Measurements from ENCODE around the gene RNF151.

DNA sequence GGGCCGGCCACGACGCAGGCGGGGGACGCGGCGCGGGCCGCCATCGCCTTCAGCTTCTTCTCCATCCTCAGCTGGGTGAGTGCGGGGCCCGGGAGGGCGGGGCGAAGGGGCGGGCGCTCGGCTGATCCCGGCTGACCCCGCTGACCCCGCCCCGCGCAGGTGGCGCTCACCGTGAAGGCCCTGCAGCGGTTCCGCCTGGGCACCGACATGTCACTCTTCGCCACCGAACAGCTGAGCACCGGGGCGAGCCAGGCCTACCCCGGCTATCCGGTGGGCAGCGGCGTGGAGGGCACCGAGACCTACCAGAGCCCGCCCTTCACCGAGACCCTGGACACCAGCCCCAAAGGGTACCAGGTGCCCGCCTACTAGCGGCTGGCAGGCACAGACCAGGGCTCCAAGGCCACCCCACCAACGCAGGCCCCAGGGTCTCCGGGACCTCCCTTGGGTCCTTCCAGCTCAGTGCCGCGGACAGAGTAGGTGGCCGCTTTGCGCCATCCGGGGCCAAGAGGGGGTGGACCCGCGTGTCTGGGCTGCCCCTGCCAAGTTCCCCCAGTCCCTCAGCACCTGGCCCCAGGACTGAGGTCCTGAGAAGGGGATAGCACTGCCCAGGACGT is 26.2 kb downstream of the RNF151 start:
- no peak for TF ChIP-seq MYC (IDR thresholded peaks at IDR 0.05; ENCODE audit: low read depth, low read length)
- no peak for TF ChIP-seq POLR2A (IDR thresholded peaks at IDR 0.05; ENCODE audit: extremely low read depth, insufficient read length)
